Forelimb muscle (tissue), 1 donor: ENCODE data around the gene LIME1. TPM values are rescaled to one million over a fixed set of nuclear protein-coding genes. Genes with fewer than 3 reads are reported as not detected.

ENCODE experiments used
- DNase-seq: peaks from one replicate; pipeline ENCODE4 v3.0.0-alpha.2; 2013; ENCODE audit warnings: low read depth
- polyA plus RNA-seq: library from polyadenylated mRNA; unstranded; fragments of 120-200 nt; gene quantifications from one replicate; pipeline ENCODE4 v1.2.1, GENCODE V29; 2013; ENCODE audit not compliant: insufficient read length

LIME1 gene
- polyA plus RNA-seq = 4.6 TPM

- DNase-seq = no peak
Measured at GRCh38 chr20:63735859-63736718, at the start of gene LIME1. Gene LIME1, plus strand, starts transcription at chr20:63736664. Its CDS starts 886 bp downstream, at chr20:63737550.

GRCh38 chr20:63687419-63688178 is 48.9 kb upstream of the LIME1 start:
- no peak for DNase-seq

GRCh38 chr20:63688228-63689045 is 48.0 kb upstream of the LIME1 start:
- no peak for DNase-seq

- no peak for DNase-seq
Measured at GRCh38 chr20:63689046-63690002, 47.1 kb upstream of the LIME1 start.

GRCh38 chr20:63690003-63690897 is 46.2 kb upstream of the LIME1 start:
- DNase-seq = no peak

GRCh38 chr20:63690898-63691710 is 45.4 kb upstream of the LIME1 start:
- DNase-seq = no peak

GRCh38 chr20:63691711-63692435 is 44.6 kb upstream of the LIME1 start:
- DNase-seq = no peak

GRCh38 chr20:63692436-63693082 is 43.9 kb upstream of the LIME1 start:
- DNase-seq = no peak

GRCh38 chr20:63693083-63693732 is 43.3 kb upstream of the LIME1 start:
- no peak for DNase-seq

GRCh38 chr20:63693733-63694583 is 42.5 kb upstream of the LIME1 start:
- no peak for DNase-seq

GRCh38 chr20:63694584-63695423 is 41.7 kb upstream of the LIME1 start:
- no peak for DNase-seq

- no peak for DNase-seq
Measured at GRCh38 chr20:63695424-63696305, 40.8 kb upstream of the LIME1 start.

GRCh38 chr20:63696306-63696627 is 40.2 kb upstream of the LIME1 start:
- DNase-seq = no peak

GRCh38 chr20:63696628-63697356 is 39.7 kb upstream of the LIME1 start, which contains the start of gene TNFRSF6B:
Gene TNFRSF6B, plus strand, starts transcription at chr20:63696652. Its CDS starts 116 bp downstream, at chr20:63696768.
- no peak for DNase-seq
